Common myeloid progenitor, CD34-positive (primary cell): ENCODE results near the gene UBXN10.
"Not testable (repeated sequence)": the region's sequence is repeated elsewhere in the genome, so short reads cannot be mapped to it uniquely, and the experiment has no call there.

Experiments
- CTCF ChIA-PET: fragments of 350-600 bp; sonication (Branson Sonifier 250); formaldehyde crosslinking; loops from one replicate; lab custom pipeline; 2021; ENCODE audit warnings: antibody characterized with exemption; lab: Charles Lee
- POLR2A ChIA-PET: fragments of 350-600 bp; sonication (Branson Sonifier 250); formaldehyde crosslinking; loops from one replicate; lab custom pipeline; 2021; ENCODE audit warnings: antibody characterized with exemption; lab: Charles Lee
- DNase-seq, 3 donors: peaks; one replicate each; pipeline versions ENCODE4 v3.0.0 to v3.0.0-alpha.2; 2013
- H3K27ac ChIP-seq, 2 experiments: 1 replicate in 1 of 2; 2 replicates in 1 of 2; pipeline ENCODE4 v1.7.0; 2013; ENCODE audit warnings: inconsistent platforms in 2 of 2, low read length in 2 of 2, mild to moderate bottlenecking in 2 of 2, low read depth in 1 of 2, moderate library complexity in 1 of 2; ENCODE audit not compliant: severe bottlenecking in 2 of 2, insufficient read depth in 1 of 2, poor library complexity in 1 of 2
- H3K27me3 ChIP-seq, 5 experiments: replicated peaks in 2 of 5; 1 replicate in 3 of 5; 2 replicates in 2 of 5; pipeline versions ENCODE4 v1.6.1 to v1.7.0; 2013; ENCODE audit warnings: low read length in 4 of 5, mild to moderate bottlenecking in 2 of 5, moderate library complexity in 2 of 5, inconsistent platforms in 1 of 5; ENCODE audit not compliant: insufficient read depth in 5 of 5, control insufficient read depth in 4 of 5
- H3K36me3 ChIP-seq, 4 experiments: 1 replicate in 2 of 4; 2 replicates in 2 of 4; pipeline versions ENCODE4 v1.6.1 to v1.7.0; 2013; ENCODE audit warnings: low read length in 3 of 4, control low read depth in 1 of 4, mild to moderate bottlenecking in 1 of 4; ENCODE audit not compliant: control insufficient read depth in 4 of 4, insufficient read depth in 4 of 4
- H3K4me1 ChIP-seq, 4 experiments: 1 replicate in 3 of 4; 2 replicates in 1 of 4; pipeline versions ENCODE4 v1.6.1 to v1.7.1; 2013; ENCODE audit warnings: low read length in 3 of 4, mild to moderate bottlenecking in 3 of 4, control low read depth in 1 of 4, inconsistent platforms in 1 of 4, moderate library complexity in 1 of 4; ENCODE audit not compliant: control insufficient read depth in 4 of 4, insufficient read depth in 4 of 4; ENCODE audit errors: control extremely low read depth in 1 of 4
- H3K4me3 ChIP-seq, 7 experiments: 1 replicate in 4 of 7; 2 replicates in 3 of 7; pipeline versions ENCODE4 v1.5.1 to v1.7.0; 2013; ENCODE audit warnings: mild to moderate bottlenecking in 7 of 7, low read length in 6 of 7, moderate library complexity in 6 of 7, inconsistent platforms in 2 of 7, low read depth in 2 of 7, control low read depth in 1 of 7; ENCODE audit not compliant: insufficient read depth in 4 of 7, control insufficient read depth in 1 of 7; ENCODE audit errors: extremely low read depth in 1 of 7
- H3K9me3 ChIP-seq, 5 experiments: 1 replicate in 4 of 5; 2 replicates in 1 of 5; pipeline versions ENCODE4 v1.6.1 to v1.7.1; 2013; ENCODE audit warnings: low read length in 4 of 5, mild to moderate bottlenecking in 2 of 5, inconsistent platforms in 1 of 5, low read depth in 1 of 5, moderate library complexity in 1 of 5; ENCODE audit not compliant: control insufficient read depth in 4 of 5, insufficient read depth in 2 of 5; ENCODE audit errors: control extremely low read depth in 1 of 5
- WGBS: methylation state at CpG from one replicate; pipeline ENCODE4 v1.1.5; 2013; ENCODE audit not compliant: insufficient coverage; 5-methylcytosine and 5-hydroxymethylcytosine counted together

UBXN10 gene

DNA sequence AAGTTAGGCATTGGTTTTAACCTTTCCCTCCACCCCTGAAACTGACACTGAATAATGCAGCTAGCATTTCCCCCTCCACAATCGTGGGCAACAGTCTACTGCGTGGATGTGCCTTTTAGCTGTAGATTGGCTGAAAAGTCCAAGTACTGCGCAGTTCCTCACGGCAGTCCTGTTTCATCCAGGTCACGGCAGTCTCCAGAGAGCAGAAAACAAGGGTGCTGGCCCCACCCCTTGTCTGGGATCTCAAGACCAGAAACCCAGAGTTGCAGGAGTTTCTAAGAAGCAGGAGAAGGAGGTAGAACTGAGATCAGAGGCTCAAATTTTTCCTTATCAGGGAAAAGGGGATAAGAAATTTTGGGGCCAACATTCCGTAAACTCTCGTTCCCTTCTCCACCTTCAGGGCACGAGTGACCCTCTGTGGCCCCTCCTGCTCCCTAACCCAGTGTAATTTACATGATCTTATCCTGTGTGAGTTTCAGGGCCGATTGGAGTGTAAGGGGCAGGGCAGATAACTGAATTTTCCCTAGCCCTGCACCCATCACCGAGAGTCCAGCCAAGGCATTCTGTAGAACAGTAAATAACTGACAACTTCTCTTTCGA is 26.3 kb downstream of the UBXN10 start:
- WGBS = 74% methylated on average over 11 of the region's 11 CpGs
- no peak overlapping the region for H3K4me3 ChIP-seq
- H3K36me3 ChIP-seq = no peaks in the 10 kb centered on the region
- peaks cover 0 to 6% (median 0%) of the 10 kb centered on the region in 4 experiments for H3K4me1 ChIP-seq
- DNase-seq = no peak
- peaks cover 7 to 65% (median 12%) of the 10 kb centered on the region in 5 experiments for H3K27me3 ChIP-seq
- CTCF ChIA-PET = interaction anchor here (0.7 to 2.2 kb wide), 4 partner anchors 18 to 45 kb away, joined by 3 to 8 read pairs (median 4); no protein-coding TSS in a partner anchor
- H3K27ac ChIP-seq = no peak overlapping the region
- H3K9me3 ChIP-seq = no peaks in the 10 kb centered on the region
- POLR2A ChIA-PET = no interaction called here

DNA sequence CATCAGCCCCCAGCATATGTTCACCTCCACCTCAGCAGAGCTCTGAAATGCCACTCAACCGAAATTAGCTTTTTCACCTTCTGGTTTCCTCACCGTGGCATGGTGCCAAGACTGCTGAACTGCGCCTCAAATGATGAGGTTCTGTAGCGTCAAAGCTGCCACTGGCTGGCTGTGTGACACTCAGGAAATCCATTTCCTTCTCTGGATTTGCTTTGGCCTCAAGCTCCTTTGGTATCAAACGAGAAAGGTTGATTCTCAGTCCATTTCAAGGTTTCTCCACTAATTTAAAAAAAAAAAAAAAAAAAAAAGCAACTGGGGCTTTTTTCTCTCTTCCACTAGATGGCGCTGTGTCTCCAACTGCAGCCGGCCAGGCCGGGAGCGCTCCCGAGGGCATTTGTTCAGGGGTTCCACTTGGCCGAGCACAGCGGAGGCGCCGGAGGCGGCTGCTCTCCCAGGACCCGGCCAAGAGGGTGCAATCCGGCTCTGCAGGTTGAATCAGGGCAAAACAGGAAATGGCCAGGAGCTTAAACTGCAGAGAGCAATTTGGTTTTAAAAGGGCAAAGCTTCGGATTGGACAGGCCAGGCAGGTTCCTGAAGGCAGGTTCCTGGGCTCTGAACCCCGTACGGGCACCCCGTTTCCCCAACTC is 26.9 kb downstream of the UBXN10 start:
- POLR2A ChIA-PET = no interaction called here
- Histone ChIP-seq H3K27ac (no peak overlapping the region), H3K4me3 (peak overlapping the region in 1 of 7 experiments; percentile 31), H3K36me3 (no peaks in the 10 kb centered on the region), H3K27me3 (peaks cover 7 to 68% (median 12%) of the 10 kb centered on the region in 5 experiments), H3K9me3 (no peaks in the 10 kb centered on the region), H3K4me1 (peaks cover 0 to 6% (median 0%) of the 10 kb centered on the region in 4 experiments)
- CTCF ChIA-PET = interaction anchor here (0.7 to 2.2 kb wide), 7 partner anchors 10 to 46 kb away, joined by 3 to 8 read pairs (median 3); no protein-coding TSS in a partner anchor
- peak; percentile 50 to 61 (median 58) for DNase-seq
- 4% methylated on average over 19 of the region's 21 CpGs for WGBS

GRCh38 chr1:20215716-20216115 is 29.8 kb downstream of the UBXN10 start:
- Histone ChIP-seq H3K36me3 (no peaks in the 10 kb centered on the region), H3K4me3 (no peak overlapping the region), H3K4me1 (peaks cover 0 to 6% (median 0%) of the 10 kb centered on the region in 4 experiments), H3K27ac (no peak overlapping the region), H3K27me3 (peaks cover 8 to 66% (median 12%) of the 10 kb centered on the region in 5 experiments), H3K9me3 (no peaks in the 10 kb centered on the region)
- no peak for DNase-seq
- 90% methylated on average over 5 of the region's 6 CpGs for WGBS
- CTCF ChIA-PET = interaction anchor here (1.0 to 2.0 kb wide), 3 partner anchors 10 to 275 kb away, joined by 3 to 7 read pairs (median 3); no protein-coding TSS in a partner anchor
- POLR2A ChIA-PET = no interaction called here

GRCh38 chr1:20216574-20216973 is 30.7 kb downstream of the UBXN10 start:
- ChIA-PET CTCF (interaction anchor here (1.2 to 2.0 kb wide), 3 partner anchors 11 to 274 kb away, joined by 3 to 7 read pairs (median 4); no protein-coding TSS in a partner anchor), POLR2A (no interaction called here)
- WGBS = 86% methylated on average over 1 of the region's 1 CpG
- Histone ChIP-seq H3K4me3 (no peak overlapping the region), H3K9me3 (no peaks in the 10 kb centered on the region), H3K36me3 (no peaks in the 10 kb centered on the region), H3K27ac (no peak overlapping the region), H3K27me3 (peaks cover 5 to 68% (median 15%) of the 10 kb centered on the region in 5 experiments), H3K4me1 (peaks cover 0 to 6% (median 0%) of the 10 kb centered on the region in 4 experiments)
- peak; percentile 14 to 37 (median 29) for DNase-seq

DNA sequence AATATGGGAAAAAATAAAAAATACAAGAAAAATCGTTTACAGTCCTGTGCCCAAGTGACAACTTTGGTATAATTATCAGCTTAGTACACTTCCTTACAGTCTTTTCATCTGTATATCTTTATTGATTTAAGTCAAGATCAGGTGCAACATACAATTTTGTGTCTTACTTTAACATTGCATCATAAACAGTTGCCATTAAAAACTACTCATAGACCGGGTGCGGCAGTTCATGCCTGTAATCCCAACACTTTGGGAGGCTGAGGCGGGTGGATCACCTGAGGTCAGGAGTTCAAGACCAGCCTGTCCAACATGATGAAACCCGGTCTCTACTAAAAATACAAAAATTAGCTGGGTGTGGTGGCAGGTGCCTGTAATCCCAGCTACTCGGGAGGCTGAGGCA is 33.2 kb downstream of the UBXN10 start:
- H3K27ac ChIP-seq, DNase-seq, H3K36me3 ChIP-seq, H3K4me1 ChIP-seq, H3K9me3 ChIP-seq, POLR2A ChIA-PET, H3K4me3 ChIP-seq: not testable (repeated sequence)
- H3K27me3 ChIP-seq = peaks cover 9 to 69% (median 16%) of the 10 kb centered on the region in 5 experiments
- 95% methylated on average over 4 of the region's 6 CpGs for WGBS
- CTCF ChIA-PET = interaction anchor here (1.0 to 1.2 kb wide), 3 partner anchors 9 to 25 kb away, joined by 3 to 4 read pairs (median 3); no protein-coding TSS in a partner anchor

DNA sequence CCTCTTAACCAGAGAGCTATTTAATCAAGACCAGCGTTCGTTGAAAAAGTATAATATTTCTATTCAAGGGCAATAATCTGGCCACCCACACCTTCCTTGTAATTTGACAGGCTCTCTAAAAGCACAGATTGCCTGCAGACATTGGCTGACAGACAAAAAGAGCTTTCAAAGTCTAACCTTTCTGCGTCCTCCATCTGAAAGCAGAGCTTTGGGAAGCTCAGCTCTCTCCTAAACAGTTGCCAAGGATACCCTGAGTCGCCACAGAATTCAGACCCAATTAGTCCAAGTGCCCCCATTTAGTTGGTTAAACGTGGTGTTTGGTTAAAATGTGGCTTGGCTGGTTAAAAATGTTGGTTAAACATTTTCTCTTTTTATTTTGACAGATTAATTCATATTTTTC is 34.1 kb downstream of the UBXN10 start:
- ChIA-PET CTCF (interaction anchor here (0.7 to 1.2 kb wide), 2 partner anchors 9 to 27 kb away, joined by 3 read pairs; no protein-coding TSS in a partner anchor), POLR2A (interaction anchor here (0.7 kb wide), 1 partner anchor 41 kb away, joined by 3 read pairs; no protein-coding TSS in a partner anchor)

More for the DNA sequence above, 34.1 kb downstream of the UBXN10 start:
- Histone ChIP-seq H3K36me3 (no peaks in the 10 kb centered on the region), H3K27ac (no peak overlapping the region), H3K9me3 (no peaks in the 10 kb centered on the region), H3K4me3 (no peak overlapping the region), H3K27me3 (peaks cover 9 to 74% (median 21%) of the 10 kb centered on the region in 5 experiments), H3K4me1 (no peaks in the 10 kb centered on the region)
- no peak for DNase-seq
- WGBS = 96% methylated on average over 3 of the region's 5 CpGs
